Smooth muscle cell (in vitro differentiated cells): ENCODE measurements around the gene METRN. TPM values are rescaled to one million over a fixed set of nuclear protein-coding genes. Genes with fewer than 3 reads are reported as not detected.

Source experiments
- DNase-seq: peaks from one replicate; lab custom pipeline; 2025; ENCODE audit not compliant: unreplicated experiment; lab: John Stamatoyannopoulos, UW
- H2AFZ ChIP-seq: fragments of 200-600 bp; sonication (generic); 2 replicates; pipeline ENCODE4 v1.6.0; 2016; ENCODE audit warnings: antibody characterized with exemption, low read depth, mild to moderate bottlenecking
- H3F3A ChIP-seq: fragments of 200-600 bp; sonication (generic); 2 replicates; pipeline ENCODE4 v1.6.0; 2017; ENCODE audit warnings: antibody characterized with exemption, low read depth
- H3K27ac ChIP-seq: fragments of 200-600 bp; sonication (generic); 2 replicates; pipeline ENCODE4 v1.5.1; 2016; ENCODE audit warnings: low read depth, mild to moderate bottlenecking
- H3K27me3 ChIP-seq: fragments of 200-600 bp; sonication (generic); 2 replicates; pipeline ENCODE4 v1.6.1; 2016; ENCODE audit warnings: low read depth, mild to moderate bottlenecking
- H3K36me3 ChIP-seq: fragments of 200-600 bp; sonication (generic); 2 replicates; pipeline ENCODE4 v1.5.1; 2016; ENCODE audit warnings: low read depth
- H3K4me1 ChIP-seq: fragments of 200-600 bp; sonication (generic); 2 replicates; pipeline ENCODE4 v1.5.1; 2016; ENCODE audit warnings: low read depth
- H3K4me2 ChIP-seq: fragments of 200-600 bp; sonication (generic); 2 replicates; pipeline ENCODE4 v1.6.0; 2016; ENCODE audit warnings: mild to moderate bottlenecking
- H3K4me3 ChIP-seq: fragments of 200-600 bp; sonication (generic); 2 replicates; pipeline ENCODE4 v1.5.1; 2016; ENCODE audit warnings: mild to moderate bottlenecking
- H3K79me2 ChIP-seq: fragments of 200-600 bp; sonication (generic); 2 replicates; pipeline ENCODE4 v1.6.0; 2016; ENCODE audit warnings: low read depth, mild to moderate bottlenecking
- H3K9ac ChIP-seq: fragments of 200-600 bp; sonication (generic); 2 replicates; pipeline ENCODE4 v1.6.0; 2016; ENCODE audit warnings: low read depth
- H3K9me3 ChIP-seq: fragments of 200-600 bp; sonication (generic); replicated peaks from 2 replicates; pipeline ENCODE4 v1.5.1; 2016; ENCODE audit warnings: low read depth
- H4K20me1 ChIP-seq: fragments of 200-600 bp; sonication (generic); 2 replicates; pipeline ENCODE4 v1.6.0; 2016; ENCODE audit warnings: low read depth
- CTCF ChIP-seq: fragments of 200-600 bp; sonication (generic); IDR thresholded peaks from 2 replicates; pipeline ENCODE4 v1.5.1; 2017; ENCODE audit warnings: borderline replicate concordance, mild to moderate bottlenecking, antibody characterized with exemption; ENCODE audit not compliant: insufficient read depth, poor library complexity, severe bottlenecking
- WGBS: methylation state at CpG from one replicate; pipeline ENCODE4 v1.1.7; 2016; ENCODE audit warnings: low lambda C conversion rate; 5-methylcytosine and 5-hydroxymethylcytosine counted together
- polyA plus RNA-seq: library from polyadenylated mRNA; unstranded; fragments of >200 nt; fragmentation: Nextera tagmentation; extraction: Ambion mirVana; gene quantifications from 2 replicates; pipeline ENCODE4 v1.2.1, GENCODE V29; 2016
- total RNA-seq: library from RNA; depleted of rRNA; stranded (reverse); fragments of >200 nt; gene quantifications from 2 replicates; pipeline ENCODE4 v1.2.3, GENCODE V29; 2014

METRN gene
- total and polyA plus RNA-seq, 2 experiments from 2014 or later, result 30.6 to 193 TPM

- H4K20me1 ChIP-seq, result peaks cover 35% of the 10 kb centered on the region
- no peak overlapping the region for H3K4me2 ChIP-seq
- H3K4me3 ChIP-seq, result no peak overlapping the region
- WGBS, result 96% methylated on average over 52 of the region's 52 CpGs
- DNase-seq, result no peak
- H3F3A ChIP-seq, result peaks cover 4% of the 10 kb centered on the region
- no peaks in the 10 kb centered on the region for H3K9me3 ChIP-seq
- H3K27ac ChIP-seq, result no peak overlapping the region
- no peaks in the 10 kb centered on the region for H3K36me3 ChIP-seq
- no peak overlapping the region for H2AFZ ChIP-seq
- H3K27me3 ChIP-seq, result no peaks in the 10 kb centered on the region
- H3K9ac ChIP-seq, result no peak overlapping the region
- no peak for TF ChIP-seq CTCF
- H3K4me1 ChIP-seq, result peaks cover 11% of the 10 kb centered on the region
- peaks cover 22% of the 10 kb centered on the region for H3K79me2 ChIP-seq
These were observed 44.2 kb upstream of the METRN start for GRCh38 chr16:670485-671352.

- Histone ChIP-seq H4K20me1 (peaks cover 35% of the 10 kb centered on the region), H3K9me3 (no peaks in the 10 kb centered on the region), H3K9ac (no peak overlapping the region), H3K4me3 (no peak overlapping the region), H3F3A (peaks cover 4% of the 10 kb centered on the region), H3K27me3 (no peaks in the 10 kb centered on the region), H3K79me2 (peaks cover 22% of the 10 kb centered on the region), H3K4me1 (peaks cover 11% of the 10 kb centered on the region), H3K4me2 (no peak overlapping the region), H3K27ac (no peak overlapping the region), H2AFZ (no peak overlapping the region), H3K36me3 (no peaks in the 10 kb centered on the region)
- no peak for DNase-seq
- TF ChIP-seq CTCF, result no peak
- WGBS, result 97% methylated on average over 22 of the region's 40 CpGs
These were observed 43.4 kb upstream of the METRN start for GRCh38 chr16:671353-672131.

- DNase-seq, result no peak
- no peak overlapping the region for H3K27ac ChIP-seq
- no peaks in the 10 kb centered on the region for H3K36me3 ChIP-seq
- H3F3A ChIP-seq, result peaks cover 4% of the 10 kb centered on the region
- 98% methylated on average over 19 of the region's 19 CpGs for WGBS
- no peak overlapping the region for H3K4me3 ChIP-seq
- peaks cover 11% of the 10 kb centered on the region for H3K4me1 ChIP-seq
- TF ChIP-seq CTCF, result no peak
- H3K9me3 ChIP-seq, result no peaks in the 10 kb centered on the region
- no peaks in the 10 kb centered on the region for H3K27me3 ChIP-seq
- H4K20me1 ChIP-seq, result peaks cover 35% of the 10 kb centered on the region
- H2AFZ ChIP-seq, result no peak overlapping the region
- no peak overlapping the region for H3K9ac ChIP-seq
- H3K79me2 ChIP-seq, result peaks cover 22% of the 10 kb centered on the region
- no peak overlapping the region for H3K4me2 ChIP-seq
These were observed 42.5 kb upstream of the METRN start for GRCh38 chr16:672371-672770.
